K562 (cell line): ENCODE measurements around the gene ZNF646. TPM values are rescaled to one million over a fixed set of nuclear protein-coding genes. Genes with fewer than 3 reads are reported as not detected.

ENCODE experiments used
- ATAC-seq: fragments of 200-7000 bp; cut with Tn5 transposase; 3 replicates; pipeline ENCODE4 v1.9.1; 2020; ENCODE audit warnings: moderate library complexity
- BruUV-seq: library from RNA; stranded (reverse); fragments of 400-500 nt; replicated peaks from 2 replicates; lab custom pipeline; 2021; lab: Mats Ljungman, UMichigan
- CTCF ChIA-PET: fragments of 300-600 bp; formaldehyde crosslinking; extraction: SDS; loops from one replicate; lab custom pipeline; 2021; ENCODE audit warnings: low intra/inter-chr PET ratio; lab: Yijun Ruan, JAX
- POLR2A ChIA-PET: fragments of 300-600, 350-650 bp; sonication (Branson Sonifier 250); formaldehyde crosslinking; extraction: SDS; loops from one replicate; lab custom pipeline; 2021; ENCODE audit warnings: antibody characterized with exemption, inconsistent platforms; lab: Yijun Ruan, JAX
- DNase-seq, 4 experiments: peaks; one replicate each; pipeline versions ENCODE4 v3.0.0 to v3.0.0-alpha.2; 2011 to 2018; ENCODE audit warnings: low spot score in 3 of 4, mixed read lengths in 3 of 4; ENCODE audit errors: extremely low read depth in 1 of 4
- FAIRE-seq: peaks from 2 replicates; lab custom pipeline; 2011; peaks lifted over from hg19 to GRCh38; lab: Jason Lieb, UNC
- H2AFZ ChIP-seq: 2 replicates; pipeline ENCODE4 v1.6.0; 2011; ENCODE audit warnings: low read depth, low read length, control low read depth, inconsistent platforms
- H3K27ac ChIP-seq: fragments of 200-600 bp; 3 replicates; pipeline ENCODE4 v1.8.0; 2011; ENCODE audit warnings: low read depth, mild to moderate bottlenecking, control low read depth, inconsistent platforms, low read length, moderate library complexity, mixed read lengths; ENCODE audit errors: extremely low read depth
- H3K27me3 ChIP-seq, 2 experiments: fragments of 300-600 bp in 1 of 2; 2 replicates in 1 of 2; 3 replicates in 1 of 2; pipeline versions ENCODE4 v1.6.0 to v1.8.0; 2011; ENCODE audit warnings: inconsistent platforms in 2 of 2, low read length in 2 of 2, mild to moderate bottlenecking in 1 of 2, mixed read lengths in 1 of 2, moderate library complexity in 1 of 2; ENCODE audit not compliant: control insufficient read depth in 2 of 2, insufficient read depth in 2 of 2
- H3K36me3 ChIP-seq: fragments of 300-600 bp; 3 replicates; pipeline ENCODE4 v1.8.0; 2011; ENCODE audit warnings: mild to moderate bottlenecking, low read length, inconsistent platforms; ENCODE audit not compliant: control insufficient read depth, insufficient read depth
- H3K4me1 ChIP-seq, 2 experiments: fragments of 200-600 bp in 1 of 2; replicated peaks in 1 of 2; 2 replicates in 1 of 2; 3 replicates in 1 of 2; pipeline versions ENCODE4 v1.5.1 to v1.8.0; 2011; ENCODE audit warnings: inconsistent platforms in 2 of 2, low read length in 2 of 2, mild to moderate bottlenecking in 1 of 2, mixed read lengths in 1 of 2, moderate library complexity in 1 of 2; ENCODE audit not compliant: control insufficient read depth in 2 of 2, insufficient read depth in 2 of 2
- H3K4me2 ChIP-seq: 2 replicates; pipeline ENCODE4 v1.6.1; 2011; ENCODE audit warnings: low read length, control low read depth, inconsistent platforms, mixed read lengths; ENCODE audit not compliant: insufficient read depth
- H3K4me3 ChIP-seq: fragments of 200-600 bp; sonication (generic), shearing (Covaris generic); 2 replicates; pipeline ENCODE4 v1.5.1; 2016; ENCODE audit warnings: control low read depth, inconsistent platforms
- H3K79me2 ChIP-seq: fragments of 200-600 bp; 3 replicates; pipeline ENCODE4 v1.8.0; 2011; ENCODE audit warnings: low read length, inconsistent platforms; ENCODE audit not compliant: control insufficient read depth, insufficient read depth
- H3K9ac ChIP-seq, 2 experiments: 2 replicates each; pipeline versions ENCODE4 v1.6.0 to v1.6.1; 2011; ENCODE audit warnings: low read depth in 2 of 2, low read length in 2 of 2, control low read depth in 1 of 2, inconsistent platforms in 1 of 2, mild to moderate bottlenecking in 1 of 2, mixed read lengths in 1 of 2; ENCODE audit not compliant: insufficient read depth in 1 of 2
- H3K9me1 ChIP-seq: one replicate; pipeline ENCODE4 v1.6.0; 2011; ENCODE audit warnings: inconsistent platforms, mild to moderate bottlenecking, low read length, moderate library complexity; ENCODE audit not compliant: control insufficient read depth, insufficient read depth
- H3K9me3 ChIP-seq: replicated peaks from 2 replicates; pipeline ENCODE4 v1.5.1; 2011; ENCODE audit warnings: low read depth, low read length, inconsistent platforms; ENCODE audit not compliant: control insufficient read depth, insufficient read depth
- H4K20me1 ChIP-seq: replicated peaks from 2 replicates; pipeline ENCODE4 v1.6.1; 2011; ENCODE audit warnings: low read length, inconsistent platforms, mixed read lengths; ENCODE audit not compliant: control insufficient read depth, insufficient read depth
- BRCA1 ChIP-seq, 2 experiments: fragments of 450-650 bp in 1 of 2; sonication (generic) in 1 of 2; formaldehyde crosslinking in 1 of 2; IDR thresholded peaks; 2 replicates each; pipeline versions ENCODE4 v1.5.0 to v1.6.1; 2017 to 2020; ENCODE audit warnings: mild to moderate bottlenecking in 1 of 2, missing genetic modification reagents in 1 of 2
- KHSRP ChIP-seq: fragments of 450-650 bp; IDR thresholded peaks from 2 replicates; pipeline ENCODE4 v1.6.1; 2017
- POLR2AphosphoS2 ChIP-seq: IDR thresholded peaks from 2 replicates; pipeline ENCODE4 v1.6.1; 2012; ENCODE audit warnings: low read length, improper control_type of control experiment
- PRMT5 ChIP-seq: sonication (generic); formaldehyde crosslinking; IDR thresholded peaks from 2 replicates; pipeline ENCODE4 v1.5.0; 2020; ENCODE audit warnings: missing genetic modification reagents
- SMARCB1 ChIP-seq: IDR thresholded peaks from 2 replicates; pipeline ENCODE4 v1.6.1; 2011; ENCODE audit warnings: improper control_type of control experiment, low read depth; ENCODE audit not compliant: insufficient read length
- ZNF146 ChIP-seq: IDR thresholded peaks from one replicate; pipeline ENCODE4 v1.6.1; 2018; ENCODE audit warnings: missing compliant biosample characterization; ENCODE audit not compliant: unreplicated experiment
- ZNF175 ChIP-seq: fragments of 200-800 bp; sonication (Bioruptor generic); IDR thresholded peaks from 2 replicates; pipeline ENCODE4 v1.6.1; 2016; ENCODE audit warnings: low read depth, mild to moderate bottlenecking, missing genetic modification characterization, missing compliant biosample characterization
- ZNF830 ChIP-seq: fragments of 250-450 bp; sonication (Bioruptor Pico); IDR thresholded peaks from 2 replicates; pipeline ENCODE4 v1.5.0; 2021; ENCODE audit warnings: mild to moderate bottlenecking
- WGBS: fragments of 100-300 bp; shearing (Covaris generic); methylation state at CpG from one replicate; pipeline ENCODE4 v1.1.6; 2016; ENCODE audit warnings: low coverage, mixed read lengths; ENCODE audit not compliant: insufficient coverage; ENCODE audit errors: missing lambda C conversion rate; 5-methylcytosine and 5-hydroxymethylcytosine counted together
- in situ Hi-C: fragments of 300-500 bp; cut with MboI; formaldehyde crosslinking; loops from 4 replicates; pipeline ENCODE4 v1.15.0; 2018; ENCODE audit warnings: inconsistent platforms, mixed read lengths
- intact Hi-C: fragments of 100-400 bp; cut with micrococcal nuclease; formaldehyde crosslinking; loops from 2 replicates; pipeline ENCODE4 v1.14.2; 2022
- polyA plus RNA-seq, 8 experiments: library from polyadenylated mRNA; depleted of rRNA in 4 of 8; stranded (reverse) in 5 of 8; unstranded in 3 of 8; fragments of >200 nt; fragmentation: Nextera tagmentation in 2 of 8; fragmentation: Illumina TruSeq in 1 of 8; extraction: Ambion mirVana in 2 of 8; extraction: Trizol in 1 of 8; gene quantifications; 2 replicates each; pipeline versions ENCODE4 v1.2.1 to v1.2.3, GENCODE V29; 2011 to 2014; ENCODE audit warnings: inconsistent platforms in 1 of 8, missing spikeins in 1 of 8
- total RNA-seq, 7 experiments: library from RNA; depleted of rRNA in 6 of 7; stranded (reverse); fragments of >200 nt in 6 of 7; fragmentation: Illumina TruSeq in 2 of 7; extraction: Trizol in 2 of 7; gene quantifications; 2 replicates each; pipeline versions ENCODE4 v1.2.1 to v1.2.3, GENCODE V29; 2011 to 2021; ENCODE audit warnings: low replicate concordance in 1 of 7
- TF ChIP-seq, protein P1 (sequence below), 3 experiments: IDR thresholded peaks in 2 of 3; conservative IDR thresholded peaks in 1 of 3; 2 replicates each; pipeline ENCODE4 v1.5.1; 2011 to 2012; ENCODE audit warnings: low read length in 3 of 3, mild to moderate bottlenecking in 3 of 3, control low read depth in 2 of 3, improper control_type of control experiment in 1 of 3, inconsistent platforms in 1 of 3, low read depth in 1 of 3, mixed read lengths in 1 of 3, moderate library complexity in 1 of 3; ENCODE audit not compliant: insufficient read depth in 2 of 3
- TF ChIP-seq, protein P2 (sequence below): fragments of 250-450 bp; sonication (Bioruptor Pico); IDR thresholded peaks from 2 replicates; pipeline ENCODE4 v1.4.0; 2020
- TF ChIP-seq, protein P3 (sequence below), 2 experiments: fragments of 450-650 bp in 1 of 2; sonication (generic) in 1 of 2; formaldehyde crosslinking in 1 of 2; IDR thresholded peaks in 1 of 2; conservative IDR thresholded peaks in 1 of 2; 2 replicates each; pipeline versions ENCODE4 v1.6.1 to v1.8.1; 2016 to 2023; ENCODE audit warnings: mild to moderate bottlenecking in 2 of 2, moderate library complexity in 2 of 2, inconsistent platforms in 1 of 2, missing genetic modification reagents in 1 of 2

ZNF646 gene
- total and polyA plus RNA-seq, 9 of the 15 experiments (the other 6 are each of a cell fraction or from before 2014, with no cell fraction given): 0.08 to 20.6 (median 8.0) TPM

DNA sequence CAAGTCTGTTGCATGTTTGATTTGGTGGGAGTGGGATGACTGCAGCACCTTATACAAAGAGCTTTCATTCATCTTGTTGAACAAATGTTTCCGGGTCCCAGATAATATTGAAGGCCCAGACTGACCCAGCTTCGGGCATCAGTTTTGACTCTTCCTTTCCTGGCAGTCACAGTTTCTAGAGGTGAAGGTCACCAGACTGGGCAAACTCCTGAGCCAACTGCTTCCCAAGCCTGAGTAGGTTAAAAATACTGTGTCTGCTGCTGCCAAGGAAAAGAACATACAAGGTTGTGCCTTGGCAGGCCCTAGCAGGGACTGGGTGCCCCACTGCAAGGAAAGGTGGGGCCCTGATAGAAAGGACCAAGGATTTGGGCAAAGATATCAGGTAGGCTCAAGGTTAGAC, 38.5 kb downstream of the ZNF646 start:
- POLR2A ChIA-PET: interaction anchor here (0.8 to 1.1 kb wide), 4 partner anchors 9 to 114 kb away, joined by 3 to 5 read pairs (median 4); no protein-coding TSS in a partner anchor
- no peak for TF ChIP-seq ZNF175 (CRISPR knock-in tag)
- TF ChIP-seq, protein P1, sequence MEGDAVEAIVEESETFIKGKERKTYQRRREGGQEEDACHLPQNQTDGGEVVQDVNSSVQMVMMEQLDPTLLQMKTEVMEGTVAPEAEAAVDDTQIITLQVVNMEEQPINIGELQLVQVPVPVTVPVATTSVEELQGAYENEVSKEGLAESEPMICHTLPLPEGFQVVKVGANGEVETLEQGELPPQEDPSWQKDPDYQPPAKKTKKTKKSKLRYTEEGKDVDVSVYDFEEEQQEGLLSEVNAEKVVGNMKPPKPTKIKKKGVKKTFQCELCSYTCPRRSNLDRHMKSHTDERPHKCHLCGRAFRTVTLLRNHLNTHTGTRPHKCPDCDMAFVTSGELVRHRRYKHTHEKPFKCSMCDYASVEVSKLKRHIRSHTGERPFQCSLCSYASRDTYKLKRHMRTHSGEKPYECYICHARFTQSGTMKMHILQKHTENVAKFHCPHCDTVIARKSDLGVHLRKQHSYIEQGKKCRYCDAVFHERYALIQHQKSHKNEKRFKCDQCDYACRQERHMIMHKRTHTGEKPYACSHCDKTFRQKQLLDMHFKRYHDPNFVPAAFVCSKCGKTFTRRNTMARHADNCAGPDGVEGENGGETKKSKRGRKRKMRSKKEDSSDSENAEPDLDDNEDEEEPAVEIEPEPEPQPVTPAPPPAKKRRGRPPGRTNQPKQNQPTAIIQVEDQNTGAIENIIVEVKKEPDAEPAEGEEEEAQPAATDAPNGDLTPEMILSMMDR (IDR thresholded peaks at IDR 0.05 in 2 of 3, conservative IDR thresholded peaks at IDR 0.05 in 1 of 3; ENCODE audit: insufficient read depth in 2 of 3, low read depth in 1 of 3, low read length in 3 of 3): no peak
- no peak for TF ChIP-seq ZNF146 (CRISPR knock-in tag)
- no peak for TF ChIP-seq POLR2AphosphoS2
- TF ChIP-seq PRMT5 (CRISPR knock-in tag): no peak
- TF ChIP-seq KHSRP: no peak
- TF ChIP-seq, protein P2, sequence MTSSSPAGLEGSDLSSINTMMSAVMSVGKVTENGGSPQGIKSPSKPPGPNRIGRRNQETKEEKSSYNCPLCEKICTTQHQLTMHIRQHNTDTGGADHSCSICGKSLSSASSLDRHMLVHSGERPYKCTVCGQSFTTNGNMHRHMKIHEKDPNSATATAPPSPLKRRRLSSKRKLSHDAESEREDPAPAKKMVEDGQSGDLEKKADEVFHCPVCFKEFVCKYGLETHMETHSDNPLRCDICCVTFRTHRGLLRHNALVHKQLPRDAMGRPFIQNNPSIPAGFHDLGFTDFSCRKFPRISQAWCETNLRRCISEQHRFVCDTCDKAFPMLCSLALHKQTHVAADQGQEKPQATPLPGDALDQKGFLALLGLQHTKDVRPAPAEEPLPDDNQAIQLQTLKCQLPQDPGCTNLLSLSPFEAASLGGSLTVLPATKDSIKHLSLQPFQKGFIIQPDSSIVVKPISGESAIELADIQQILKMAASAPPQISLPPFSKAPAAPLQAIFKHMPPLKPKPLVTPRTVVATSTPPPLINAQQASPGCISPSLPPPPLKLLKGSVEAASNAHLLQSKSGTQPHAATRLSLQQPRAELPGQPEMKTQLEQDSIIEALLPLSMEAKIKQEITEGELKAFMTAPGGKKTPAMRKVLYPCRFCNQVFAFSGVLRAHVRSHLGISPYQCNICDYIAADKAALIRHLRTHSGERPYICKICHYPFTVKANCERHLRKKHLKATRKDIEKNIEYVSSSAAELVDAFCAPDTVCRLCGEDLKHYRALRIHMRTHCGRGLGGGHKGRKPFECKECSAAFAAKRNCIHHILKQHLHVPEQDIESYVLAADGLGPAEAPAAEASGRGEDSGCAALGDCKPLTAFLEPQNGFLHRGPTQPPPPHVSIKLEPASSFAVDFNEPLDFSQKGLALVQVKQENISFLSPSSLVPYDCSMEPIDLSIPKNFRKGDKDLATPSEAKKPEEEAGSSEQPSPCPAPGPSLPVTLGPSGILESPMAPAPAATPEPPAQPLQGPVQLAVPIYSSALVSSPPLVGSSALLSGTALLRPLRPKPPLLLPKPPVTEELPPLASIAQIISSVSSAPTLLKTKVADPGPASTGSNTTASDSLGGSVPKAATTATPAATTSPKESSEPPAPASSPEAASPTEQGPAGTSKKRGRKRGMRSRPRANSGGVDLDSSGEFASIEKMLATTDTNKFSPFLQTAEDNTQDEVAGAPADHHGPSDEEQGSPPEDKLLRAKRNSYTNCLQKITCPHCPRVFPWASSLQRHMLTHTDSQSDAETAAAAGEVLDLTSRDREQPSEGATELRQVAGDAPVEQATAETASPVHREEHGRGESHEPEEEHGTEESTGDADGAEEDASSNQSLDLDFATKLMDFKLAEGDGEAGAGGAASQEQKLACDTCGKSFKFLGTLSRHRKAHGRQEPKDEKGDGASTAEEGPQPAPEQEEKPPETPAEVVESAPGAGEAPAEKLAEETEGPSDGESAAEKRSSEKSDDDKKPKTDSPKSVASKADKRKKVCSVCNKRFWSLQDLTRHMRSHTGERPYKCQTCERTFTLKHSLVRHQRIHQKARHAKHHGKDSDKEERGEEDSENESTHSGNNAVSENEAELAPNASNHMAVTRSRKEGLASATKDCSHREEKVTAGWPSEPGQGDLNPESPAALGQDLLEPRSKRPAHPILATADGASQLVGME: no peak
- TF ChIP-seq SMARCB1: no peak
- TF ChIP-seq, protein P3, sequence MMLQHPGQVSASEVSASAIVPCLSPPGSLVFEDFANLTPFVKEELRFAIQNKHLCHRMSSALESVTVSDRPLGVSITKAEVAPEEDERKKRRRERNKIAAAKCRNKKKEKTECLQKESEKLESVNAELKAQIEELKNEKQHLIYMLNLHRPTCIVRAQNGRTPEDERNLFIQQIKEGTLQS (IDR thresholded peaks at IDR 0.05): no peak
- TF ChIP-seq, protein P3 (CRISPR knock-in tag; conservative IDR thresholded peaks at IDR 0.05): no peak
- no peak for TF ChIP-seq BRCA1 (IDR thresholded peaks at IDR 0.05)
- TF ChIP-seq BRCA1 (CRISPR knock-in tag; IDR thresholded peaks at IDR 0.05): no peak
- no peak for TF ChIP-seq ZNF830

More for the DNA sequence above, 38.5 kb downstream of the ZNF646 start:
- H3K4me2 ChIP-seq: no peak overlapping the region
- CTCF ChIA-PET: no interaction called here
- no peak for ATAC-seq
- BruUV-seq: no TSS peak
- WGBS: 91% methylated on average over 2 of the region's 2 CpGs
- H3K9ac ChIP-seq: peak overlapping the region in 1 of 2 experiments; percentile 3; a peak in 1 of 4 replicates
- H3K9me1 ChIP-seq: no peaks in the 10 kb centered on the region
- no peak for DNase-seq
- H3K9me3 ChIP-seq: no peaks in the 10 kb centered on the region
- in situ Hi-C loops (no loop called here), intact Hi-C loops (no loop called here)
- no peaks in the 10 kb centered on the region for H3K27me3 ChIP-seq
- H3K27ac ChIP-seq: no peak overlapping the region
- H3K36me3 ChIP-seq: peaks cover 51% of the 10 kb centered on the region; the same call in 2 of the 3 replicates
- peaks cover 27% of the 10 kb centered on the region for H3K79me2 ChIP-seq
- no peak for FAIRE-seq
- no peak overlapping the region for H2AFZ ChIP-seq
- H3K4me3 ChIP-seq: no peak overlapping the region
- H4K20me1 ChIP-seq: no peaks in the 10 kb centered on the region; the same call in 1 of the 2 replicates
- H3K4me1 ChIP-seq: peaks cover 3 to 44% of the 10 kb centered on the region in 2 experiments; a peak in 4 of 5 replicates
